H4 (cell line): ENCODE measurements around the gene RNF130. TPM values are rescaled to one million over a fixed set of nuclear protein-coding genes. Genes with fewer than 3 reads are reported as not detected.
"Not testable (repeated sequence)": the region's sequence is repeated elsewhere in the genome, so short reads cannot be mapped to it uniquely, and the experiment has no call there.

Experiments
- DNase-seq: peaks from one replicate; pipeline ENCODE4 v3.0.0-alpha.2; 2015; ENCODE audit warnings: low spot score
- total RNA-seq: library from RNA; depleted of rRNA; stranded (reverse); fragments of >200 nt; shearing (Covaris generic); gene quantifications from 2 replicates; pipeline ENCODE4 v1.2.3, GENCODE V29; 2014

Gene RNF130
- total RNA-seq, 1 experiment from 2014 or later, result 120 TPM

GRCh38 chr5:180018347-180019060, 53.1 kb downstream of the RNF130 start:
- DNase-seq, result no peak

DNA sequence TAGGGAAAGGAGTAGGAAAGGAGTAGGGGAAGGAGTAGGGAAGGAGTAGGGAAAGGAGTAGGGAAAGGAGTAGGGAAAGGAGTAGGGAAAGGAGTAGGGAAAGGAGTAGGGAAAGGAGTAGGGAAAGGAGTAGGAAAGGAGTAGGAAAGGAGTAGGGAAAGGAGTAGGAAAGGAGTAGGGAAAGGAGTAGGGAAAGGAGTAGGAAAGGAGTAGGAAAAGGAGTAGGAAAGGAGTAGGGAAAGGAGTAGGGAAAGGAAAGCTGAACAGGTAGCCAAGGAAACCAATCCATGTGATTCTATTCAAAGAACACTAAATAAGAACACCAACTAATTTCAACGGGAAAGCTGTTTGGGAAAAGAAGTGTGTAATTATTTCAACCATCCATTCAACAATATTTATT, 56.0 kb downstream of the RNF130 start:
- not testable (repeated sequence) for DNase-seq

GRCh38 chr5:180013678-180014077, 57.9 kb downstream of the RNF130 start:
- no peak for DNase-seq

- no peak for DNase-seq
These were observed 59.2 kb downstream of the RNF130 start for GRCh38 chr5:180012316-180012715.

DNA sequence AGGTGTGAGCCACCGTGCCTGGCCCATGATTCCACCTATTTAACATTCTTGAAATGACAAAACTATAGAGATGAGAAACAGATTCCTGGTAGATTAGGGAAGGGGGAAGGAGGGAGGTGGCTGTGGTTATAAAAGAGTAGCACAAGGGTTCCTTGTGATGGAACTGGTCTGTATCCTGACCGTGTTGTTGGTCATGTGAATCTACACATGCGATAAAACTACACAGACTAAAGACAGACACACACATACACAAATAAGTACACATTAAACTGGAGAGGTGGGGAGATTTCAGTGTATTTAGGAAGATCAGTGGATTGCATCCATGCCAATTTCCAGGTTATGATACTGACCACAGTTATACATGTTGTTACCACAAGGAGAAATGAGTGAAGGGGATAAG, 60.9 kb downstream of the RNF130 start:
- DNase-seq, result no peak

DNA sequence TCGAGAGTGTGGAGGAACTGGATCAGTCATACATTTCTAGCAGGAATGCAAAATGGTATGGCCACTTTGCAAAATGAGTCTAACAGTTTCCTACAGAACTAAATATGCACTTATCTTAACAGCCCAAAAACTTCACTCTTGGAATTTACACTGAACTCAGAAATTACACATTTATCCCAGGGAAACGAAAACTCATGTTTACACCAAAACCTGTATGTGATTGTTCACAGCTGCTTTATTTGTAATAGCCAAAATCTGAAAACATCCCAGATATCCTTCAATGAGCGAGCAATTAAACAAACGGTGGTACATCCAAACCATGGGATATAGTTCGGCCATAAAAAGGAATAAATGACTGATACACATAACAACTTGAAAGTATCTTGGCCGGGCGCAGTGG, 62.0 kb downstream of the RNF130 start:
- DNase-seq, result no peak

DNA sequence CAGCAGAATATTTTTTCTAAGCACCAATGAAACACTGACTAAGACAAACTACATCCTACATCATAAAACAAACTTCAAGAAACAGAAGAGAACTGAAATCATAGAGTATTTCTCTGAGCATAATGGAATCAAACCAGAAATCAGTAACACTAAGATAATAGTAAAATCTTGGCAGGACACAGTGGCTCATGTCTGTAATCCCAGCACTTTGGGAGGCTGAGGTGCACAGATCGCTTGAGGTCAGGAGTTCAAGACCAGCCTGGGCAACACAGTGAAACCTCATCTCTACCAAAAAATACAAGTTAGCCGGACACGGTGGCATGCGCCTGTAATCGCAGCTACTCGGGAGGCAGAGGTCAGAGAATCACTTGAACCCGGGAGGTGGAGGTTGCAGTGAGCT, 63.1 kb downstream of the RNF130 start:
- no peak for DNase-seq

DNA sequence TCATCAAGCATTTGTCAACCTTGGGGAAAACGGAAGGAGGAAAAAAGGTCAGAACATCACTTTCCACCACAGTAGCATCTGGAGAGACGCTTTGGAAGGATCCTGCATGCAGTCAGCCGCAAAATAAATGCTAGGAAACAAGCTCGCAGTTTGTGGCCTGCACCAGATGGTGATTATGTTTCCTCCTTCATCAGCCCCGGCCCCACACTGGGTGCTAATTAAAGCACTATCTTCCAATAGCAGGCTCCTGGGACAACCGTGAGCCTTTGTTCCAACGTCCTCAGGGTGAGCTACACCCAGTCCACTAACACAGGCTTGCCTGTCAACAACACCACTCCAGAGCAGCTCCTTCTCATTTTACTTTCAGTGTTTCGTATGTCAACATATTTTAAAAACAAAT, 64.0 kb downstream of the RNF130 start:
- DNase-seq, result no peak

DNA sequence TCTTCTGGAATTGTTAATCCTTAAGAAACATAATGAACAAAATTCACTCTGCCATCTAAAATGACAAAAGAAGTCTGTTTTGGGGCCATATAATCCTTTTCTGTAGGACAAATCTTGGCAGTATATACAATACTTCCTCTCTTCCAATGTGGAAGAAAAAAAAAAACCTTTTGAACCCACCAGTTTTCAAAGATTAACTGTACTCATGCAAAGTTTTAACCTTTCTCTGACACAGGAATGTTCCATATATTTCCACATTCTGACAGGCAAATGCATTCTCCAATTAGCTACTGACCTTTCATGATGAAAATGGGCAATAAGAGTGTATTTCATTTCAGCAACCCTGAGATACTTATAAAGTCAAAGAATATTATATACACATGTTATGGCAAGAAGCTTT, 65.4 kb downstream of the RNF130 start:
- DNase-seq, result no peak

DNA sequence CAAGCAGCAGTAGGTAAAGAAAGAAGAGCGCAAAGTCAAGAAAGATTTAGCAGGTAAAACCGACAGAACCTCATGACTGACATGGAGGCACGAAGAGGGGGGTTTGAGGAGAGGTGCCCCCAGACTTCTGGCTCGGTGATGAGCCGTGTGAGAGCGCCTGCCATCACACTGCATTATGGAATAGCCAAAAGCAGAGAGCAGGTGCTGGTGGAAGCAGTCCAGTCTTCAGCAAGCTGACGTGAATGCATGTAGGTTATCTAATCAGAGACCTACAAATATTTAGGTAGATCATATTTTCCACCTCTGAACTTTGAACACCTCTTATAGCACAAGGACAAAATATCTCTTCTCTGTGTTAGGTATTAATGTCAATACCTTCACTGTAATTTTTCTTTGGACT, 68.4 kb downstream of the RNF130 start:
- DNase-seq, result no peak

DNA sequence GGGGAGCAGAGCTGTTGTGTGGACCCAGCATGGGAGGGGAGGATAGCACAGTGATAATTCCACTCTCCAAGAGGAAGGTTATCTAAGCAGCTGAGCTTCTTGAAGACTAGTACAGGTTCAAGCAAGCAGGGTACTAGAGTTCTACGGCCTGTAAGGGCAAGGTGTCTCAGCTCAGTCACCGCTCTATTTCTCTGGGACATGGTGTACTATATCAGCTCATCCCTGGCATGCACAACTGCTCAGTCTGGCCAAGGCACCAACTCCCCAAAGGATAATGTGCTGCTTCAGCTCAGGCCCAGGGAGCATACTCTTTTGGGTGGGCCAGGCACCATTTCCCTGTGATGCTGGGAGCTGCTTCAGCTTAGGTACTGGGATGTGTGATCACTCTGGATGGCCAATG, 69.8 kb downstream of the RNF130 start:
- no peak for DNase-seq

GRCh38 chr5:180001136-180001535, 70.4 kb downstream of the RNF130 start:
- no peak for DNase-seq

GRCh38 chr5:179998485-179998884, 73.1 kb downstream of the RNF130 start:
- DNase-seq, result no peak

DNA sequence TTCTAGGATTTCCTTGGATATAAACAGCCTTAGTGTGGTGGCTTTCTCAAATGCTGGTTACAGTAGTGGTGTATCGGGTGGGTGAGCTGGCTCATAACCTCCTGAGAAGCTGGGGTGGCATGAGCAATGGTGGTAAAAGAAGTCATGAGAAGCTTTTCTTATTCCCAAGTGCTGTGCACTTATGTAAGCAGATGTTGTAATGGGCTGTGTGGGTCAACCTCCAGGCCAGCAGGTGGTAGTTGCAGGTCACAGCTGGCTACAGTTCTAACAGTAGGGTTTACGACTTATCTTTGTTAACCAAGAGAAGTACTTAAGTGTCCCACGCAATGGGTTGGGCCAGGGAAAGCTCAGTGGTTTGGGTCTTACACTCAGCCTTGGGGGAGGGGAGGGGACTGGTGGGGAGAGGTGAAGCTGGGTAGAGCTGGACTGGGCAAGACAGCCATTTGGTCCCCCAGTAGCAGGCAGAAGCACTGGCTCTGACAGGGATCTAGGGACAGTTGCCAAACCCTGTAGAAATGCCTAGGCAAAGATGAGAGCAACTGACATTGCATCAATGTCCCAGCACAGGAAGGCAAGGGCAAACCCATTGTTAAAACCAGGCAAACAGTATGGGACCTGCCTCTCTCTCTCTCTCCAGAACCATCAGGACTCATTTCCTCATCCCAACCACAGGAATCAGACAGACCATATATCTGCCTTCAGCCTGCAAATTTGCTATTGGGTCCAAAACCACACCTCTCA, 76.8 kb downstream of the RNF130 start:
- no peak for DNase-seq

DNA sequence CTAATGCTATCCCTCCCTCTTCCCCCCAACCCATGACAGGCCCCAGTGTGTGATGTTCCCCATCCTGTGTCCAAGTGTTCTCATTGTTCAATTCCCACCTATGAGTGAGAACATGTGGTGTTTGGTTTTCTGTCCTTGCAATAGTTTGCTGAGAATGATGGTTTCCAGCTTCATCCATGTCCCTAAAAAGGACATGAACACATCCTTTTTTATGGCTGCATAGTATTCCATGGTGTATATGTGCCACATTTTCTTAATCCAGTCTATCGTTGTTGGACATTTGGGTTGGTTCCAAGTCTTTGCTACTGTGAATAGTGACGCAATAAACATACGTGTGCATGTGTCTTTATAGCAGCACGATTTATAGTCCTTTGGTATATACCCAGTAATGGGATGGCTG, 78.7 kb downstream of the RNF130 start:
- DNase-seq, result not testable (repeated sequence)

- no peak for DNase-seq
These were observed 80.5 kb downstream of the RNF130 start for GRCh38 chr5:179991106-179991505.

DNA sequence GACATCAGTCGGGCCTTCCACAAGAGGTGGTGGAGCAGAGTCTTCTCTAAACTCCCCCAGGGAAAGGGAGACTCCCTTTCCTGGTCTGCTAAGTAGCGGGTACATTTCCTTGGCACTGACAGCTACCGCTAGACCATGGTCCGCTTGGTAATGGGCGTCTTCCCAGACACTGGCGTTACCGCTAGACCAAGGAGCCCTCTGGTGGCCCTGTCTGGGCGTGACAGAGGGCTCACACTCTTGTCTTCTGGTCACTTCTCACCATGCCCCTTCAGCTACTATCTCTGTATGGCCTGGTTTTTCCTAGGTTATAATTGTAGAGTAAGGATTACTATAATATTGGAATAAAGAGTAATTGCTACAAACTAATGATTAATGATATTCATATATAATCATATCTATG, 81.0 kb downstream of the RNF130 start:
- DNase-seq, result not testable (repeated sequence)

GRCh38 chr5:179986328-179986727, 85.2 kb downstream of the RNF130 start:
- DNase-seq, result no peak

- DNase-seq, result no peak
These were observed 89.9 kb downstream of the RNF130 start for GRCh38 chr5:179981636-179982035.

DNA sequence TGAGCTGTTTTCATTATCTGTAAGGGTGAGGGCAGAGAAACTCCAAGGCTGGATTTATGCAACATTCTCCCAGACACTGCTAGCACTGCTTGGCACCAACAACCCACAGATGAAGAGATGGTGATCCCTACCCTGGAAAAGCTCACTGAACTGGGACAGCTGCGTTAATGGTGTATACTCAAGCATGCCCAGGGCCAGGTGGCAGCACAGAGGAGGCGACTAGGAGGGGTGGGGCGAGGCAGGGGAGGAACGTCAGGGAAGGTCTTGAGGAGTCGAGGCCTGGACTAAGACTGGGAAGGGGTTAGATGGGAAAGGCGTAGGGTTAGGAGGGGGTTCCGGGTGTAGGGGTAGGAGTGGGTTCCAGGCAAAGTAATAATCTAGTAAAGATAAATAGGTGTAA, 90.8 kb downstream of the RNF130 start:
- no peak for DNase-seq

GRCh38 chr5:179978792-179979191, 92.8 kb downstream of the RNF130 start:
- no peak for DNase-seq

DNA sequence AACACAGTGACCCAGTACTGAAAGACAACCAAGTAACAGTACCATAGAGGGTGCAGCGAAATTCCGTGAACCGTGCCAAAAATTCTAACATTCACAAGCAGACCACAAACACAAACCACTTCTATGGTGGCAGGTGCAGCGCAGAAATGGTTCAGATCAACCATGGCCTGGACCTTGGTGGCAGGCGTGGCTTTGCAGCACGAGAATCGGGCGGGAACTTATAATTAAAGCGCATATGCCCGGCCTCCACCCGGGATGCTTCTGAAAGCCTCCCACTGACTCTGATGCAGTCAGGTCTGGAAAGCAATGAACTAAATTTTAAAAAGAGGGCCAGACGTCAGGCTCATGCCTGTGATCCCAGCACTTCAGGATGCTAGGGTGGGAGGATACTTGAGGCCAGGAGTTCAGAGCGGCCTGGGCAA, 95.8 kb downstream of the RNF130 start:
- DNase-seq, result no peak

DNA sequence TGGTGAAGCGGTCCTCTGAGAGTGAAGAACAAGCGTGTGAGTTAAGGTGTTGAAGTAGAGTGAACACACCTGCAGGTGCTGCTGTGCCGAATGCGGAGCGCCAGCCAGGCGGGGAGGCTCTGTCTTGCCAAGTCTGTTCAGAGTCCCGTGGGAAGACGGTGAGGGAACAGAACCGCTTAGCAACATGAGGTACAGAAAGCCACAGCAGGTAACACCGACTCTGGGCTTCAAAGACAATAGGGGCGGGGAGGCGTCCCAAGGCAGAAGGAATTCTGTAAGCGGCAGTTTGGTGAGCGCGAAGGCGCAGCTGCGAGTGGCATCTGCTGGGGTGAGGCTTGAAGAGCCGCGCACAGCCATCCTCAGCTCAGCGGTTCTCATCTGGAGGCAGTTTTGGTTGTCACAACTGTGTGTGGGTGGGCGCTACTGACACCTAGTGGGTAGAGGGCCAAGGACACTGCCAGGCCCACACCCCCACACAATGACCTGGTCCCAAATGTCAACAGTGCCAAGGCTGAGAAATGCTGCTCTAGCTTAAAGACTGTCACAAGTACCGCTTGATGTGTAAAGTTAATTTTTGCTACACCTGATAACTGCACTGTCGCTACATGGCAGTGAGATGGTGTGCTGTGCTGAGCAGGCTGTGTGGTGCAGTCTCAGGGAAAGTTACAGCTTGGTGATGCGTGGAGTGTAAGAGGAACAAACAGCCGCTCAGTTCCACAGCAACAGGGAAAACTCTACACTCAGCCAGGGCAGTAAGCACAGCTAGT, 96.4 kb downstream of the RNF130 start:
- peak; percentile 52 for DNase-seq
